Aorta (tissue), 5 donors: ENCODE data around the gene FRRS1L. TPM values are rescaled to one million over a fixed set of nuclear protein-coding genes. Genes with fewer than 3 reads are reported as not detected.

ENCODE experiments used
- ATAC-seq: fragments of 200-7000 bp; cut with Tn5 transposase; one replicate; pipeline ENCODE4 v1.9.1; 2022; ENCODE audit warnings: moderate library complexity; ENCODE audit not compliant: low FRiP score
- DNase-seq, 2 donors: peaks; one replicate each; pipeline ENCODE4 v3.0.0-alpha.2; 2020
- H3K27ac ChIP-seq, 2 donors: one replicate each; pipeline ENCODE4 v1.5.1; 2013; ENCODE audit warnings: low read length in 2 of 2, mild to moderate bottlenecking in 2 of 2, moderate library complexity in 2 of 2, control low read depth in 1 of 2, inconsistent platforms in 1 of 2, low read depth in 1 of 2
- H3K27me3 ChIP-seq, 2 donors: one replicate each; pipeline ENCODE4 v1.6.1; 2013; ENCODE audit warnings: control low read depth in 1 of 2, low read length in 1 of 2, mild to moderate bottlenecking in 1 of 2, moderate library complexity in 1 of 2; ENCODE audit not compliant: insufficient read depth in 2 of 2, control insufficient read depth in 1 of 2
- H3K36me3 ChIP-seq, 2 donors: one replicate each; pipeline ENCODE4 v1.6.1; 2013; ENCODE audit warnings: control low read depth in 1 of 2, low read length in 1 of 2, mild to moderate bottlenecking in 1 of 2; ENCODE audit not compliant: insufficient read depth in 2 of 2, control insufficient read depth in 1 of 2
- H3K4me1 ChIP-seq, 2 donors: one replicate each; pipeline ENCODE4 v1.6.1; 2013; ENCODE audit warnings: low read length in 2 of 2, control low read depth in 1 of 2, mild to moderate bottlenecking in 1 of 2, moderate library complexity in 1 of 2; ENCODE audit not compliant: insufficient read depth in 2 of 2, control insufficient read depth in 1 of 2
- H3K4me3 ChIP-seq, 2 donors: one replicate each; pipeline ENCODE4 v1.5.1; 2013; ENCODE audit warnings: low read length in 2 of 2, control low read depth in 1 of 2, mild to moderate bottlenecking in 1 of 2
- H3K9me3 ChIP-seq: one replicate; pipeline ENCODE4 v1.6.1; 2013; ENCODE audit warnings: mild to moderate bottlenecking, low read length; ENCODE audit not compliant: control insufficient read depth
- WGBS, 2 donors: extraction: QIAGEN DNeasy Blood & Tissue Kit; methylation state at CpG; one replicate each; pipeline ENCODE4 v1.1.7; 2013; 5-methylcytosine and 5-hydroxymethylcytosine counted together
- intact Hi-C, 2 donors: fragments of 100-400 bp; cut with DNase I; formaldehyde crosslinking; loops; one replicate each; pipeline versions ENCODE4 v1.14.2 to v1.15.0; 2022
- polyA plus RNA-seq, 2 donors: library from polyadenylated mRNA; stranded (reverse); fragments of 200-250 nt; gene quantifications; one replicate each; pipeline ENCODE4 v1.2.3, GENCODE V29; 2013
- total RNA-seq, 2 donors: library from RNA; stranded (reverse); fragmentation: NEBNext Ultra II Directional; extraction: Animal tissue kit (Norgen Biotek cat#: 25700); gene quantifications; one replicate each; pipeline ENCODE4 v1.2.1, GENCODE V29; 2021
- donor health status: healthy with polysubstance abuse.
- donor health status: Bipolar disorder and iron deficiency.
- donor health status: DM: no; HTN: no; CAD: no.
- donor health status: DM: no; HTN: no; CAD: no.
- donor health status: DM: yes; HTN: yes; CAD: no.

Gene FRRS1L
- total and polyA plus RNA-seq, 4 donors = under 0.01 to 1.9 (median 0.29) TPM; not detected in 1

- no peak for DNase-seq
- Histone ChIP-seq H3K4me3 (no peak overlapping the region), H3K4me1 (no peaks in the 10 kb centered on the region), H3K9me3 (no peaks in the 10 kb centered on the region), H3K36me3 (peaks cover 0 to 2% of the 10 kb centered on the region in 2 donors), H3K27me3 (no peaks in the 10 kb centered on the region), H3K27ac (no peak overlapping the region)
- intact Hi-C loops = no loop called here
- 93% methylated on average over 4 of the region's 4 CpGs for WGBS, 2 donors
- no peak for ATAC-seq
Observed at GRCh38 chr9:109083813-109084405, 83.1 kb downstream of the FRRS1L start.

- Histone ChIP-seq H3K27me3 (no peaks in the 10 kb centered on the region), H3K36me3 (peaks cover 0 to 2% of the 10 kb centered on the region in 2 donors), H3K27ac (no peak overlapping the region), H3K4me1 (peaks cover 0 to 4% of the 10 kb centered on the region in 2 donors), H3K4me3 (no peak overlapping the region), H3K9me3 (no peaks in the 10 kb centered on the region)
- ATAC-seq (no peak), DNase-seq (no peak)
- intact Hi-C loops = no loop called here
- WGBS, 2 donors = 76 to 90% methylated on average over 7 of the region's 7 CpGs
Observed at GRCh38 chr9:109083141-109083540, 83.9 kb downstream of the FRRS1L start.

- DNase-seq (no peak), ATAC-seq (no peak)
- Histone ChIP-seq H3K36me3 (peaks cover 0 to 2% of the 10 kb centered on the region in 2 donors), H3K4me1 (peaks cover 0 to 4% of the 10 kb centered on the region in 2 donors), H3K27me3 (no peaks in the 10 kb centered on the region), H3K4me3 (no peak overlapping the region), H3K9me3 (no peaks in the 10 kb centered on the region), H3K27ac (no peak overlapping the region)
- intact Hi-C loops = no loop called here
- 28 to 37% methylated on average over 2 of the region's 2 CpGs for WGBS, 2 donors
Observed at GRCh38 chr9:109082091-109082620, 84.9 kb downstream of the FRRS1L start.

Other genes starting within 250 kb of the FRRS1L start
- gene ELP1, start 233.1 kb downstream of the FRRS1L start, total RNA-seq = 10 to 100 TPM; 13.9 to 19.5 TPM
- gene ELP1, start 233.1 kb downstream of the FRRS1L start, polyA plus RNA-seq = 10 to 100 TPM in 1 of 2 donors, 1 to 10 TPM in 1; 4.3 to 20.0 TPM
- gene ABITRAM, start 232.8 kb downstream of the FRRS1L start, total RNA-seq = 10 to 100 TPM in 1 of 2 donors, 1 to 10 TPM in 1; 8.3 to 11.1 TPM
- gene ABITRAM, start 232.8 kb downstream of the FRRS1L start, polyA plus RNA-seq = 10 to 100 TPM in 1 of 2 donors, 1 to 10 TPM in 1; 8.9 to 20.4 TPM
- gene CTNNAL1, start 153.8 kb downstream of the FRRS1L start, total RNA-seq = 10 to 100 TPM; 41.5 to 44.2 TPM
- gene CTNNAL1, start 153.8 kb downstream of the FRRS1L start, polyA plus RNA-seq = 10 to 100 TPM; 59.1 to 72.4 TPM
- gene TMEM245, start 47.3 kb downstream of the FRRS1L start, total RNA-seq = 10 to 100 TPM; 49.4 to 60.1 TPM
- gene TMEM245, start 47.3 kb downstream of the FRRS1L start, polyA plus RNA-seq = 10 to 100 TPM; 10.1 to 23.4 TPM
- gene EPB41L4B, start 153.8 kb upstream of the FRRS1L start, total RNA-seq = 1 to 10 TPM in 1 of 2 donors, under 1 TPM in 1; 0.63 to 1.3 TPM
- gene EPB41L4B, start 153.8 kb upstream of the FRRS1L start, polyA plus RNA-seq = 10 to 100 TPM in 1 of 2 donors, under 1 TPM in 1; 0.74 to 23.0 TPM